ENCODE results near the gene RAPGEF6. TPM values are rescaled to one million over a fixed set of nuclear protein-coding genes. Genes with fewer than 3 reads are reported as not detected.

RAPGEF6 gene
- total RNA-seq, 6 donors from 2014 or later = 16.4 to 49.4 (median 31.6) TPM

GRCh38 chr5:131387255-131387654 lies 247.8 kb downstream of the RAPGEF6 start:
- WGBS, 2 donors = 92 to 93% methylated on average over 6 of the region's 6 CpGs
- H3K36me3 ChIP-seq = peaks cover 0 to 24% (median 8%) of the 10 kb centered on the region in 4 donors
- no peak for DNase-seq
- H3K4me1 ChIP-seq = peaks cover 9 to 21% (median 16%) of the 10 kb centered on the region in 4 donors
- ATAC-seq (ENCODE audit: low FRiP score in 2 of 2) = no peak
- peak overlapping the region in 1 of 4 donors; percentile 54 for H3K27ac ChIP-seq
- no peaks in the 10 kb centered on the region for H3K27me3 ChIP-seq
- no peak overlapping the region for H3K4me3 ChIP-seq
- TF ChIP-seq EP300 (IDR thresholded peaks at IDR 0.05) (no peak), POLR2AphosphoS5 (IDR thresholded peaks at IDR 0.05) (no peak), POLR2A (IDR thresholded peaks at IDR 0.05) (no peak)
- TF ChIP-seq, protein P1, sequence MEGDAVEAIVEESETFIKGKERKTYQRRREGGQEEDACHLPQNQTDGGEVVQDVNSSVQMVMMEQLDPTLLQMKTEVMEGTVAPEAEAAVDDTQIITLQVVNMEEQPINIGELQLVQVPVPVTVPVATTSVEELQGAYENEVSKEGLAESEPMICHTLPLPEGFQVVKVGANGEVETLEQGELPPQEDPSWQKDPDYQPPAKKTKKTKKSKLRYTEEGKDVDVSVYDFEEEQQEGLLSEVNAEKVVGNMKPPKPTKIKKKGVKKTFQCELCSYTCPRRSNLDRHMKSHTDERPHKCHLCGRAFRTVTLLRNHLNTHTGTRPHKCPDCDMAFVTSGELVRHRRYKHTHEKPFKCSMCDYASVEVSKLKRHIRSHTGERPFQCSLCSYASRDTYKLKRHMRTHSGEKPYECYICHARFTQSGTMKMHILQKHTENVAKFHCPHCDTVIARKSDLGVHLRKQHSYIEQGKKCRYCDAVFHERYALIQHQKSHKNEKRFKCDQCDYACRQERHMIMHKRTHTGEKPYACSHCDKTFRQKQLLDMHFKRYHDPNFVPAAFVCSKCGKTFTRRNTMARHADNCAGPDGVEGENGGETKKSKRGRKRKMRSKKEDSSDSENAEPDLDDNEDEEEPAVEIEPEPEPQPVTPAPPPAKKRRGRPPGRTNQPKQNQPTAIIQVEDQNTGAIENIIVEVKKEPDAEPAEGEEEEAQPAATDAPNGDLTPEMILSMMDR (IDR thresholded peaks at IDR 0.05) = no peak
- no peaks in the 10 kb centered on the region for H3K9me3 ChIP-seq

DNA sequence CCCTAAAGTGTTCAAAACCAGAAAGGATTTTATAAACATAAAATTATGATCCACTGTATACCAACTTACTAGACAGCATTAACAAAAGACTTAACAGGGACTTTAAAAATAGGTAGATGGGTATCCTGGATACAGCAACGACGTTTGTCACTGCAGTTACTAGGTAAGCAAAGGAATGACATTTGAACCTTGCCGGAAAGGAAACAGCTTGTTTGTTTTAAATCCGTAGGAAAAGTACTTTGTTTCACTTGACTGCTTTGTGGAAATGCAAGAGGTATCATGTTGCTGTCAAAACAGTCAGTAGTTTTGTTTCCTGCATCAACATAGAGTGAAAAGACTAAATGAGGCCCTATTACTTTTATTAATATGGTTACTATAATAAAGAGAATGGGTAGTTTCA lies 248.2 kb downstream of the RAPGEF6 start:
- Histone ChIP-seq H3K36me3 (peaks cover 0 to 19% (median 7%) of the 10 kb centered on the region in 4 donors), H3K27me3 (no peaks in the 10 kb centered on the region), H3K27ac (peak overlapping the region in 1 of 4 donors; percentile 54), H3K4me3 (no peak overlapping the region), H3K4me1 (peaks cover 13 to 26% (median 21%) of the 10 kb centered on the region in 4 donors), H3K9me3 (no peaks in the 10 kb centered on the region)
- 23 to 55% methylated on average over 4 of the region's 4 CpGs for WGBS, 2 donors
- no peak for DNase-seq
- TF ChIP-seq, protein P1 (IDR thresholded peaks at IDR 0.05) = no peak
- peak in 2 of 4 donors; percentile 16 to 18 for TF ChIP-seq EP300 (IDR thresholded peaks at IDR 0.05)
- TF ChIP-seq POLR2AphosphoS5 (IDR thresholded peaks at IDR 0.05) = peak in 1 of 2 donors; percentile 37
- TF ChIP-seq POLR2A (IDR thresholded peaks at IDR 0.05) = no peak
- no peak for ATAC-seq (ENCODE audit: low FRiP score in 2 of 2)

- TF ChIP-seq, protein P1 (IDR thresholded peaks at IDR 0.05) = no peak
- TF ChIP-seq POLR2A (IDR thresholded peaks at IDR 0.05) = no peak
- TF ChIP-seq EP300 (IDR thresholded peaks at IDR 0.05) = no peak
- no peak for TF ChIP-seq POLR2AphosphoS5 (IDR thresholded peaks at IDR 0.05)
- 94 to 100% methylated on average over 3 of the region's 3 CpGs for WGBS, 2 donors
- no peak overlapping the region for H3K4me3 ChIP-seq
- no peaks in the 10 kb centered on the region for H3K9me3 ChIP-seq
- peaks cover 19 to 32% (median 25%) of the 10 kb centered on the region in 4 donors for H3K4me1 ChIP-seq
- DNase-seq = no peak
- ATAC-seq (ENCODE audit: low FRiP score in 2 of 2) = no peak
- peak overlapping the region in 1 of 4 donors; percentile 54 for H3K27ac ChIP-seq
- H3K27me3 ChIP-seq = no peaks in the 10 kb centered on the region
- peaks cover 0 to 13% (median 3%) of the 10 kb centered on the region in 4 donors for H3K36me3 ChIP-seq
These were observed 248.9 kb downstream of the RAPGEF6 start for GRCh38 chr5:131386124-131386523.

GRCh38 chr5:131384616-131385214 lies 250.3 kb downstream of the RAPGEF6 start:
- DNase-seq (no peak), ATAC-seq (ENCODE audit: low FRiP score in 2 of 2) (no peak)
- Histone ChIP-seq H3K9me3 (no peaks in the 10 kb centered on the region), H3K27me3 (no peaks in the 10 kb centered on the region), H3K27ac (no peak overlapping the region), H3K36me3 (peaks cover 0 to 9% (median 1%) of the 10 kb centered on the region in 4 donors), H3K4me1 (peaks cover 32 to 46% (median 38%) of the 10 kb centered on the region in 4 donors), H3K4me3 (no peak overlapping the region)
- TF ChIP-seq, protein P1 (IDR thresholded peaks at IDR 0.05) = no peak
- no peak for TF ChIP-seq EP300 (IDR thresholded peaks at IDR 0.05)
- TF ChIP-seq POLR2AphosphoS5 (IDR thresholded peaks at IDR 0.05) = no peak
- TF ChIP-seq POLR2A (IDR thresholded peaks at IDR 0.05) = no peak
- WGBS, 2 donors = 97 to 98% methylated on average over 3 of the region's 3 CpGs

- Histone ChIP-seq H3K27ac (no peak overlapping the region), H3K4me3 (no peak overlapping the region), H3K27me3 (no peaks in the 10 kb centered on the region), H3K36me3 (peaks cover 0 to 9% (median 1%) of the 10 kb centered on the region in 4 donors), H3K9me3 (no peaks in the 10 kb centered on the region), H3K4me1 (peaks cover 38 to 52% (median 43%) of the 10 kb centered on the region in 4 donors)
- 65 to 69% methylated on average over 6 of the region's 6 CpGs for WGBS, 2 donors
- DNase-seq (no peak), ATAC-seq (ENCODE audit: low FRiP score in 2 of 2) (no peak)
- TF ChIP-seq, protein P1 (IDR thresholded peaks at IDR 0.05) = no peak
- TF ChIP-seq POLR2A (IDR thresholded peaks at IDR 0.05) (no peak), POLR2AphosphoS5 (IDR thresholded peaks at IDR 0.05) (no peak), EP300 (IDR thresholded peaks at IDR 0.05) (no peak)
These were observed 250.9 kb downstream of the RAPGEF6 start for GRCh38 chr5:131384173-131384572.
